Muscle of leg (tissue), 9 donors: ENCODE data around the gene TIAL1. TPM values are rescaled to one million over a fixed set of nuclear protein-coding genes. Genes with fewer than 3 reads are reported as not detected.

Source experiments
- polyA plus RNA-seq, 8 donors: library from polyadenylated mRNA; unstranded; fragments of 120-200 nt; gene quantifications; one replicate each; pipeline versions ENCODE4 v1.2.1 to v1.2.3, GENCODE V29; 2013; ENCODE audit warnings: inconsistent platforms in 1 of 8, low replicate concordance in 1 of 8; ENCODE audit not compliant: insufficient read length in 8 of 8, insufficient read depth in 1 of 8
- total RNA-seq: library from RNA; stranded (reverse); fragments of 120-200 nt; gene quantifications from one replicate; pipeline ENCODE4 v1.2.4, GENCODE V29; 2013

The TIAL1 gene
- total and polyA plus RNA-seq, 9 donors: 58.3 to 112 (median 87.3) TPM

Other genes with a start within 250 kb of the TIAL1 start
- 47.6 TPM for gene RGS10, start 54.2 kb downstream of the TIAL1 start, total RNA-seq
- gene RGS10, start 54.2 kb downstream of the TIAL1 start, polyA plus RNA-seq: 10 to 100 TPM; 34.1 to 60.7 (median 45.9) TPM
- 9.1 TPM for gene BAG3, start 54.4 kb upstream of the TIAL1 start, total RNA-seq
- gene BAG3, start 54.4 kb upstream of the TIAL1 start, polyA plus RNA-seq: 10 to 100 TPM; 37.0 to 45.4 (median 40.1) TPM
- gene INPP5F, start 129.1 kb upstream of the TIAL1 start, total RNA-seq: 17.7 TPM
- 10 to 100 TPM; 13.6 to 24.9 (median 16.8) TPM for gene INPP5F, start 129.1 kb upstream of the TIAL1 start, polyA plus RNA-seq